GM19238 (cell line): ENCODE data around the gene CELF3.
"Not testable (repeated sequence)": the region's sequence is repeated elsewhere in the genome, so short reads cannot be mapped to it uniquely, and the experiment has no call there.

ENCODE experiments used
- DNase-seq: peaks from one replicate; pipeline ENCODE4 v3.0.0; 2011; ENCODE audit warnings: low spot score; ENCODE audit not compliant: insufficient read length

Gene CELF3

DNA sequence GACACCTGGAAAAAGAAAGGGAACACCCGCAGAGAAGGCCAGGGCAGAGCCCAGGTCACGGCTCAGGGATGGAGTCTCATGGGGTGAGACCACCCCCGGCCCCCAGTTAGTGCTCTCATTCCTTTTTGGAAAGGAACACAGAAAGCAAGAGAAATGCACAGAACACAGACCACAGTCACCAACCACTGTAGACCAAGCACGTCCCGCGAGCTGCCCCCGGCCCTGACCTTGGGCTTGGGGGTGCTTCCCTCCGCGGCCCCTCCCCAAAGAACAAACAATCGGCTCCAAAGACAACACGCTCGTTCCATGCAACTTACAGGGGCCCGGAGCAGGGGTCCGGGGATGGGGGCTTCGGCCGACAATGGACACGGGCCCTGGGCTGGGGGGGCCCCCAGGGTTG lies 12.8 kb downstream of the CELF3 start:
- no peak for DNase-seq

DNA sequence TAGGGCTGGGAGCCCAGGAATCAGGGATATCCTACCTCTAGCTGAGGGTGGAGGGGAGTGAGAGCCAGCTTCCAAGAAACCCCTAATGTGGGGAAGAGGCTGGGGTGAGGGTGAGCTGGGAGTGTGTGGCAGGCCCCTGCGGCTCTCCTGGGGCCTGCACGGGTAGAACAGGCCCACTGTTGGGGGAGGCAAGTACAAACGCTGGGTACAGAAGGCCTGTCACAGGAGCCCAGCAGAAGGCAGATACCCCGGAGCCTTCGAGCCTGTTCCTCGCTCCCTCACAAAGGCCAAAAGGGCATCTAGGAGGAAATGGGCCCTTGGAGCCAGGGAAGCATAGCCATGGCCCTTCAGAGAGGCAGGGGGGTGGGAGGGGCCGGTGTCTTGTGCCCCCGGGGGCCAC lies 13.7 kb downstream of the CELF3 start:
- DNase-seq: no peak

DNA sequence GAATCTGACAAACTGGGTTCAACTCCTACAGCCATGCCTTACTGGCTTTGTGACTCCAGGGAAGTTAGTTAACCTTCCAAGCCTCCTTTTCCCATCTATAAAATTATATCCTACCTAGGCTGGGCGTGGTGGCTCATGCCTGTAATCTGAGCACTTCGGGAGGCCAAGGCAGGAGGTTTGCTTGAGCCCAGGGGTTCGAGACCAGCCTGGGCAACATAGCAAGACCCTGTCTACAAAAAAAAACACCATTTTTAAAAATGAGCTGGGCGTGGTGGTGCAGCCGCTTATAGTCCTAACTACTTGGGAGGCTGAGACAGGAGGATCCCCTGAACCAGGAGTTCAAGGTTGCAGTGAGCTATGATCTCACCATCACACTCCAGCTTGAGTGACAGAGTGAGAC lies 15.1 kb downstream of the CELF3 start:
- no peak for DNase-seq

DNA sequence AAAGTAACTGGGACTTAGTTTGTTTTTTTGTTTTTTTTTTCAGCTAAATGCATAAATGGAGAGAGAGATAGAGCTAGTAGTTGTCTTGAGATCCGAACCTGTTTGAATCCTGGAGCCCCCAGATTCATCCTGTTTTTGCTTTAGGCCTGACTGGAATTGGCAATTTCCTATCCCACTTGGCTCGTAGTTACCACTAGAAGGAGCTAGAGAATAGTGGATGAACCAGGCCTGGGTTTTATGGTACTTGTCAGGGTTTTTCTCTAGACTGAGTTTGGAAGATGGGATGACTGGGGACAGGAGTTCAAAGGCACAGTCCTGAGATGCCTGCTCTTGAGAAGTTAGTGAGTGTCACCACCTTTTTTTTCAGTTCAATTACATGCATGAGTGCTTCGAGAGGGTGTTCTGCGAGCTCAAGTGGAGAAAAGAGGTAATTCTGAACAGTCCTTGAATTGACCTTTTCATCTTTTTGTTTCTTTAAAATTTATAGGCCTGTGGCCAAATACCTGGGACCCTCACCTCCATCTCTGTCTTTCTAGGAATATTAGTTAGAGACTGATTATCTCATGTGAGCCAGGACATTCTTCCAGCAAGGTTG lies 23.4 kb downstream of the CELF3 start:
- no peak for DNase-seq

DNA sequence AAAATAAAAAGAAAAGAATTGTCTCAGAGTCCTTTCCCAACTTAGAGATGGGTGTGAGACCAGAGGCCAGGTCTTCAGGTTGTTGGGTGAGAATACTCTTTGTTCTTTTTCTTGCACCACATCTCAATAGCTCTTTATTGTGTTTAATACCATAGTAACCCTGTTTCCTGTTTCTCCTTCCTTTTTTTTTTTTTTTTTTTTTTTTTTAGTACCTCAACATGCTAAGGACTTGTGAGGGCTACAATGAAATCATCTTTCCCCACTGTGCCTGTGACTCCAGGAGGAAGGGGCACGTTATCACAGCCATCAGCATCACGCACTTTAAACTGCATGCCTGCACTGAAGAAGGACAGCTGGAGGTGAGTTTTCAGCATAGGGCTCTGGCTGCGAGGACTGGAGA lies 24.4 kb downstream of the CELF3 start:
- no peak for DNase-seq

DNA sequence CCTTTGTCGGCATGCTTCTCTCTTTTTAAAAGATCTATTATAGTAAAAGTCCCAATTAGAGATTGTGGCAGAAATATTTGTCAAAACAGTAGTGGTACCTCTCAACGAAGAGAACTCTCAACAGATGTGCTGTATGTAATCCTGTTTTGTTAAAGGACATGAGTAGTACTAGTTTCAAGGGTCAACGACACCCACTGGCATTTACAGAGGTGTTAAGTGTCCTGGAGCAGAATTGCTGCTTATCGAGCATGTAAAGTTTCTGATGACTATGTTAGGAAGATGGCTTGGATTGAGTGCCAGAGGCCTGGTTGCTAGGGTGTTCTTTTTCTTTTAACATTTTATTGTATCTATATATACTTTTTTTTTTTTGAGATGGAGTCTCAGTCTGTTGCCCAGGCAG lies 27.1 kb downstream of the CELF3 start:
- DNase-seq: no peak

DNA sequence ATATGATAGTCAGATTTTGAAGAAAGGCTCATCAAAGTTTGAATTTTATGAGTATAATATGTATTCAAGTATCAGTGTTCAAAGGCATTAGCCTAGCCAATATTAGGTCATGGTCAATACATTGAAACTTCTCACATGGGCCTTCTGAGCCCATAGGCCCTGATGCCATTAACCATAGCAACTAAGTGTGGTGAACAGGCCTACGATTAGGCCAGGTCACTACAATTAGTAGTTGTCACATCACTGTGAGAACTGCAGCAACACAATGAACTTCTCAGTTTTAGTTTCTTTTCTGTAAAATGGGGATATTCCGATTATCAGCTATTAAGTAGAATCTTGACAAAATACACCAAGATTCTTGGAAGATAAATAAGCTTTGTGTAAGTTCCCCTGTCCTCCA lies 30.0 kb downstream of the CELF3 start:
- no peak for DNase-seq

DNA sequence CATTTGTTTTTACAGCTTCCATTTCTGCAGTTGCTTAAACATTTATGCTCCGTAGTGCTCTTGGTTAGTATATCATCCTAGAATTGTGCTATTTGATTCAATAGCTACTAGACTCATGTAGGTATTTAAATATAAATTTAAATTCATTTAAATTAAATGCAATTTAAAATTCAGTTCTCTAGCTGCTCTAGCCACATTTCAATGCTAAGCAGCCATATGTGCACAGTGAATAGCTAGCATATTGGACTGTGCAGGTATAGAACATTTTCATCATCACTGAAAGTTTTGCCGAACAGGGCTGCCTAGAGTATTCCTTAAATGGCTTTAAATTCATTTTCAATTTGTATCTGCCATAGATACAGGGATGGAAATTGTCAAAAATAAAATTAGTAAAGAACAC lies 32.5 kb downstream of the CELF3 start:
- no peak for DNase-seq

DNA sequence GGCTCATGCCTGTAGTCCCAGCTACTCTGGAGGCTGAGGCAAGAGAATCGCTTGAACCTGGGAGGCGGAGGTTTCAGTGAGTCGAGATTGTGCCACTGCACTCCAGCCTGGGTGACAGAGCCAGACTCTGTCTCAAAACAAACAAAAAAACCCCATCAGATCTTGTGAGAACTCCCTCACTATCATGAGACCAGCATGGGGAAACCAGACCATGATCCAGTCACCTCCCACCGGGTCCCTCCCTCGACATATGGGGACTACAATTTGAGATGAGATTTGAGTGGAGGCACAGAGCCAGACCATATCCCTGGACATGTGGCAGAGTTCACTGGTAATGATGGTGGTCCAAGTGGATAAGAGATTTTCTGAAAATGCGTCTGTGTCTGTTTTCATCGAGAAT lies 33.7 kb downstream of the CELF3 start:
- not testable (repeated sequence) for DNase-seq

DNA sequence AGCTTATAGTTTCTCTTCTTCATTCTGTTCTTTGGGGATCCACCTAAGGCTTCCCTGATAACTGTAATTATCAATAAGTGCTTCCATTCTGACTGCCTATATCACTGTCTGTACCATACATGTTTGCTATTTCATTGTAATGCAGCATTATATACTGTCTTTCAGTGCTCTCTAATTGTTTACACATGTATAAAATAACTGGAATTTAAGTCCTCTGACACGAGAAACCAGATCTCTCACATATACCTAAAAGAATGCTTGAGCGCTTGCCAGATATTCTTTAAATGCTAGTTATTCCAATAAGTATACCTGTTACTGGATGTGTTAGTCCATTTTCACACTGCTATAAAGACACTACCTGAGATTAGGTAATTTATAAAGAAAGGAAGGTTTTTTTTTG lies 34.7 kb downstream of the CELF3 start:
- no peak for DNase-seq

DNA sequence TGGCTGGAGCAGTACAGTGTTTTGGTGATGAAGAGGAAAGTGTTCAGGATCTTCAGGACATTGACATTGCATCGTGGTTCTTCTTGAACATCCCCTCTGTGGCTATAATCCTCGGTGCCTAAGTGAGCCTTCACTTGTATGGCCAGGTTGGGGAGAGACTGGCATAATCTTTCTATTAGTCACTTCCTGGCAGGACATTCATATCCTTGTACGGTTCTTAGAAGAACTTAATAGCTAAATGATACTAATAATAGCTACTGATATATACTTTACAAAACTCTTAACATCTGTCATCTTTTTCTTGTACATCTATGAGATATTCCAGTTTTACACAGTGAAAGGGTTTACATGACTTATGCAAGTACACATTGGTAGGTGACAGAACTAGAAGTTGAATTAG lies 35.8 kb downstream of the CELF3 start:
- DNase-seq: no peak

DNA sequence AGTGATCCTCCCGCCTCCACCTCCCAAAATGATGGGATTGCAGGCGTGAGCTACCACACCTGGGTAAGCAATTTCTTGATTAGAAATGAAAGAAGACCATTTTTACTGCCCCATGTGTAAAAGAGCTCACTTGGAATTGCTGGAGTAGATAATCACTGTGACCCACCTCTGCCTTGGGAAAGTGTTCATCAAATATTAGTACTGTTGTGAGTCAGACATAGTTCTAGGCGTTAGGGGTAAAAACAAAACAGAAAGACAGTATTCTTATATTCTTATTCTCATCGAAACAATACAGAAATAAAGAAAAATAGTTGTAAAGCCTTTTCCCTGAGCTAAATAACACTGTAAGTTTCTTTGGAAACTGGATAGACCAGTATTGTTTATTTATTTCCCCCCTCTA lies 36.2 kb downstream of the CELF3 start:
- no peak for DNase-seq

DNA sequence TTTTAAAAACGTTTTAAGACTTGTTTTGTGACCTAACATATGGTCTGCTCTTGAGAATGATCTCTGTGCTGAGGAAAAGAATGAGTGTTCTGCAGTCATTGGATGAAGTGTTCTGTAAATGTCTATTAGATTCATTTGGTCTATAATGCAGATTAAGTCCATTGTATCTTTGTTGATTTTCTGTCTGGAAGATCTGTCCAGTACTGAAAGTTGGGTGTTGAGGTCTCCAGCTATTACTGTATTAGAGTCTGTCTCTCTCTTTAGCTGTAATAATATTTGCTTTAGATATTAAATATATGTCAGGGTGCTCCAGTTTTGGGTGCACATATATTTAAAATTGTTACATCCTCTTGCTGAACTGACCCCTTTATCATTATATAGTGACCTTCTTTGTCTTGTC lies 43.2 kb downstream of the CELF3 start:
- no peak for DNase-seq

DNA sequence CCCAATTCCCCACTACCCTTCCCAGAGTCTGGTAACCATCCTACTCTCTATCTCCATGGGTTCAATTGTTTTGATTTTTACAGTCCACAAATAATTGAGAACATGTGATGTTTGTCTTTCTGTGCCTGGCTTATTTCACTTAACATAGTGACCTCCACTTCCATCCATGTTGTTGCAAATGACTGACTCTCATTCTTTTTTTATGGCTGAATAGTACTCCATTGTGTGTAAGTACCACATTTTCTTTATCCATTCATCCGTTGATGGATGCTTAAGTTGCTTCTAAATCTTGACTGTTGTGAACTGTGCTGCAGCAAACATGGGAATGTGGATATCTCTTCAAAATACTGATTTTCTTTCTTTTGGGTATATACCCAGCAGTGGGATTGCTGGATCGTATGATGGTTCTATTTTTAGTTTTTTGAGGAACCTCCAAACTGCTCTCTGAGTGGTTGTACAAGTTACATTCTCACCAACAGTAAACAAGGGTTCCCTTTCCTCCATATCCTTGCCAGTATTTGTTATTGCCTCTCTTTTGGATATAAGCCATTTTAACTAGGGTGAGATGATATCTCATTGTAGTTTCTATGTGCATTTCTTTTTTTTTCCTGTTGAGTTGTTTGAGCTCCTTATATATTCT lies 46.4 kb downstream of the CELF3 start:
- DNase-seq: not testable (repeated sequence)

DNA sequence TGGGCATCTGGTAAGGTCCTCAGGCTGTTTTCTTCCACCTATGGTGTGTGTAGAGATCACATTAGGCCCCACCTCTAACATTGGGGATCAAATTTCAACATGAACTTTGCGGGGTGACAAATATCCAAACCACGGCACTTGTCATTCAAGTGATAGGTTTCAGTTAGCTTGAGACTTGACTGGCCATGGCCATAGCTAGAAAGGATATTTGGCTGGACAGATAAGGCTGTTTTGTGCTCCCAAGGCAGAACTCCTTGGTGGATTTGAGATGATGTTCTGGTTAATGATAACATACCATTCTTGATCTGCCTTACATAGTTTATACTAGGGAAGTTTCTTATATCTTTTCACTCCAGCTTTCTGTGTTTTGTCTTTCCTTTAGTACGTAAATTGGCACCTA lies 48.5 kb downstream of the CELF3 start:
- no peak for DNase-seq

DNA sequence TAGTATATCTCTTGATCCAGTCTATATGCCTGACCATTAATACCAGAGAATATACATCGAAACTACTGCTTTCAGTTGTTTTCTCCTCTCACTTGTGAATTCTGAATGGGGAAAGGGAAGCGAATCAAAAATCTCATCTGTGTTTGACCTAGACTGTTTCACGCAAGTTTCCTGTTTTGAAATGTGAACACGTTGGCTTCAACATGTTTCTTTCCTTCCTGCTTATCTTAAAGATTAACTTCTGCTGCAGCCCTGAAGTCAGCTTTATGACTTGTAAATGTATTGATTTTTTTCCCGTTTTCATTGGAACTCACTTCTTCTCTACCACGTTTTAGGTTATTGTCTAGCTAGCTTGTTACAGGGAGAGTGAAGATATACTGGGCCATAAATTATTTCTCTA lies 54.9 kb downstream of the CELF3 start:
- DNase-seq: no peak

DNA sequence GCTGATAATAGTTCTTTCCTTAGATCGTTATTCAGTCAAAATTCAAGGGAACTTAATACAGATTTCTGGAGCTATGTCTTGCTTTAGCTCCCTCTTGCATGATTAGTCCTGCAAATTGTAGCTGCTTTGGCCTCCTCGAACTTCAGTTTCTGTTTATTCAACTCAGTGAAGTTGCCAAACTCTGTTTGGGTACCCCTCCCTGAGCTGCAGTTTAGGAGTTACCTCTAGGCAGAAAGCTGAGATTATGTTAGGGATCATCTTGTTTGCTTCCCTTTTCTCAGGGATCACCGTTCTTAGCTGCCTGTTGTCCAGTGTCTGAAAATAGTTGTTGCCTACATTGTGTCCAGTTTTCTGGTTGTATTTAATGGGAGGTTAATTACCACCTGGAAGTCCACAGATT lies 61.2 kb downstream of the CELF3 start:
- DNase-seq: no peak

DNA sequence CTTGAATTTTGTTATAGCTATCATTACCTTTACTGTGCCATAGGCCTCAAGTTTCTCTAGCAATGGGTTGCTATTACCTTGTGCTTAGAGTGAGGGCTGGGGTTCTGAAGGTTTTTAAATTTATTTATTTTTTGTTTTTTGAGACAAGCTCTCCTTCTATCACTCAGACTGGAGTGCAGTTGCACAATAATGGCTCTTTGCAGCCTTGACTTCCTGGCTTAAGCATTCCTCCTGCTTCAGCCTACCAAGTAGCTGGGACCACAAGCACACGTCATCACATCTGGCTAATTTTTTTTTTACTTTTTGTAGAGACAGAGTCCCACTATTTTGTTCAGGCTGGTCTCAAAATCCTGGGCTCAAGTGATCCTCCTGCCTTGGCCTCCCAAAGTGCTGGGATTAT lies 63.2 kb downstream of the CELF3 start:
- no peak for DNase-seq
